Activated CD8-positive, alpha-beta memory T cell treated with anti-CD3 and anti-CD28 coated beads for 48 hours (primary cell): ENCODE results near the gene C14orf119.

Source experiments
- DNase-seq, 3 experiments: peaks; one replicate each; pipeline ENCODE4 v3.0.0-alpha.2; 2020; ENCODE audit warnings: low read depth in 2 of 3, low spot score in 2 of 3

Gene C14orf119

GRCh38 chr14:23086565-23086964 lies 8.7 kb upstream of the C14orf119 start:
- no peak for DNase-seq

- DNase-seq = no peak
Measured at GRCh38 chr14:23089498-23090253, 5.6 kb upstream of the C14orf119 start.

- DNase-seq = no peak
Measured at GRCh38 chr14:23090254-23090636, 5.1 kb upstream of the C14orf119 start.

GRCh38 chr14:23091294-23092225 lies 3.7 kb upstream of the C14orf119 start:
- no peak for DNase-seq

- DNase-seq = no peak
Measured at GRCh38 chr14:23093104-23093503, 2.2 kb upstream of the C14orf119 start.

- no peak for DNase-seq
Measured at GRCh38 chr14:23093526-23093925, 1.8 kb upstream of the C14orf119 start.

GRCh38 chr14:23093991-23094665 lies 1.2 kb upstream of the C14orf119 start:
- DNase-seq = no peak

- peak; percentile 96 to 97 (median 97) for DNase-seq
Measured at GRCh38 chr14:23094666-23095195, 574 bp upstream of the C14orf119 start, which contains the start of gene ACIN1. ACIN1 (minus strand) TSS chr14:23095136; CDS start chr14:23095112, 24 bp downstream.

- no peak for DNase-seq
Measured at GRCh38 chr14:23097786-23098185, 2.5 kb downstream of the C14orf119 start.

GRCh38 chr14:23099212-23099861 lies 4.0 kb downstream of the C14orf119 start:
- DNase-seq = no peak

GRCh38 chr14:23101213-23101970 lies 6.1 kb downstream of the C14orf119 start:
- no peak for DNase-seq

- no peak for DNase-seq
Measured at GRCh38 chr14:23101986-23102625, 6.8 kb downstream of the C14orf119 start.

GRCh38 chr14:23102801-23103200 lies 7.5 kb downstream of the C14orf119 start:
- no peak for DNase-seq

GRCh38 chr14:23103581-23103980 lies 8.3 kb downstream of the C14orf119 start:
- DNase-seq = no peak

- DNase-seq = no peak
Measured at GRCh38 chr14:23104070-23104590, 8.8 kb downstream of the C14orf119 start.

GRCh38 chr14:23104591-23105347 lies 9.5 kb downstream of the C14orf119 start, which contains the start of gene CIROP:
CIROP (minus strand) TSS chr14:23104989; CDS start chr14:23104920, 69 bp downstream.
- no peak for DNase-seq

- DNase-seq = no peak
Measured at GRCh38 chr14:23105348-23105824, 10.1 kb downstream of the C14orf119 start.

GRCh38 chr14:23106747-23107045 lies 11.4 kb downstream of the C14orf119 start:
- no peak for DNase-seq
